ENCODE measurements around the gene AEBP2. TPM values are rescaled to one million over a fixed set of nuclear protein-coding genes. Genes with fewer than 3 reads are reported as not detected.
"Not testable (repeated sequence)": the region's sequence is repeated elsewhere in the genome, so short reads cannot be mapped to it uniquely, and the experiment has no call there.

The AEBP2 gene
- total RNA-seq, 1 donor, result 23.7 TPM

DNA sequence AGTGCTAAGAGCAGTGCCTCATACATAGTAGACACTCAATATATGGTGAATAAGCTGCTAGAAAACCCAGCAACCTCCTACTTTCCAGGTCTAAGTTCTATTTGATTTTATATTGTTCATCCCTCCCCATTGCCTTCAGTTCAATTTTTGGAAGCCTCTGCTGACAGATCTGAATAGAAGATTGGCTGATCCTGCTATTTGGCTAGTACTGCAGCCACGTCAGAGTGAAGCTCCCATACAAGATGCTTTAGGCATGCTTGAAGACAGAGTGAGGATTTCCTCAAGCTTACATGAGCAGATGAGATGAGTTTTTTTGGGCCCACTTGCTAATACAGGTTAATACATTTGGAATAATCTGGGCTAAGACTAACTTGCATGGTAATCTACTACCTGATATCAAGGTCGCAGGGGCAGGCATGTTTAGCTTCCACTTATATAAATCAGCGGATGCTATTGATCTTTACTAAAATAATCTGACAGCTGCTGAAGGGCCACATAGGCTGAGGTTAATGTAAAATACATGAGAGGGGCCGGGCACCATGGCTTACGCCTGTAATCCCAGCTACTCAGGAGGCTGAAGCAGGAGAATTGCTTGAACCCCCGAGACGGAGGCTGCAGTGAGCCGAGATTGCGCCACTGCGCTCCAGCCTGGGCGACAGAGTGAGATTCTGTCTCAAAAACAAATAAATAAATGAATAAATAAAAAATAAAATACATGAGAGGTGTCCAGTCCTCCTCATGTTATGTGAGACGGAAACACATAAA, 15.9 kb upstream of the AEBP2 start:
- DNase-seq (ENCODE audit: low read depth), result no peak
- TF ChIP-seq, protein P1, sequence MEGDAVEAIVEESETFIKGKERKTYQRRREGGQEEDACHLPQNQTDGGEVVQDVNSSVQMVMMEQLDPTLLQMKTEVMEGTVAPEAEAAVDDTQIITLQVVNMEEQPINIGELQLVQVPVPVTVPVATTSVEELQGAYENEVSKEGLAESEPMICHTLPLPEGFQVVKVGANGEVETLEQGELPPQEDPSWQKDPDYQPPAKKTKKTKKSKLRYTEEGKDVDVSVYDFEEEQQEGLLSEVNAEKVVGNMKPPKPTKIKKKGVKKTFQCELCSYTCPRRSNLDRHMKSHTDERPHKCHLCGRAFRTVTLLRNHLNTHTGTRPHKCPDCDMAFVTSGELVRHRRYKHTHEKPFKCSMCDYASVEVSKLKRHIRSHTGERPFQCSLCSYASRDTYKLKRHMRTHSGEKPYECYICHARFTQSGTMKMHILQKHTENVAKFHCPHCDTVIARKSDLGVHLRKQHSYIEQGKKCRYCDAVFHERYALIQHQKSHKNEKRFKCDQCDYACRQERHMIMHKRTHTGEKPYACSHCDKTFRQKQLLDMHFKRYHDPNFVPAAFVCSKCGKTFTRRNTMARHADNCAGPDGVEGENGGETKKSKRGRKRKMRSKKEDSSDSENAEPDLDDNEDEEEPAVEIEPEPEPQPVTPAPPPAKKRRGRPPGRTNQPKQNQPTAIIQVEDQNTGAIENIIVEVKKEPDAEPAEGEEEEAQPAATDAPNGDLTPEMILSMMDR (IDR thresholded peaks at IDR 0.05; ENCODE audit: insufficient read depth, low read depth, low read length), result no peak

DNA sequence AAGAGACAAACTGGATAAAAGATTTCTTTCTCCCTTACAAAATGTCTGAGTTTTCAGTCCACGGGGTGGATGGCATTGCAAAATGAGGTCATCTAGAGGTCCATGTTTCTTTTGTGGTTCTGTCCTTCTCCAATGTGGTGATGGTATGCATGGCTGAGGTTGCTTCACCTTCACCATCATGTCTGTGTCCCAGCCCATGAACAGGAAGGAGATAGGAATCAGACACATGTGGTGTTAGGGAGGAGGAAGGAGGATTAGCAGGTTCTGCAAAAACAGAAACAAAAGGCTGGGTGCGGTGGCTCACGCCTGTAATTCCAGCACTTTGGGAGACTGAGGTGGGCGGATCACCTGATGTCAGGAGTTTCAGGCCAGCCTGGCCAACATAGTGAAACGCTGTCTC, 11.0 kb upstream of the AEBP2 start:
- H3K4me3 ChIP-seq (ENCODE audit: low read depth, low read length), result no peak overlapping the region
- DNase-seq (ENCODE audit: low read depth), result peak; percentile 44
- TF ChIP-seq, protein P1 (IDR thresholded peaks at IDR 0.05; ENCODE audit: insufficient read depth, low read depth, low read length), result no peak

More for the DNA sequence above, 15.9 kb upstream of the AEBP2 start:
- H3K4me3 ChIP-seq (ENCODE audit: low read depth, low read length), result no peak overlapping the region

- DNase-seq (ENCODE audit: low read depth); H3K4me3 ChIP-seq (ENCODE audit: low read depth, low read length): not testable (repeated sequence)
These were observed 9.8 kb upstream of the AEBP2 start for GRCh38 chr12:19429491-19429890.

DNA sequence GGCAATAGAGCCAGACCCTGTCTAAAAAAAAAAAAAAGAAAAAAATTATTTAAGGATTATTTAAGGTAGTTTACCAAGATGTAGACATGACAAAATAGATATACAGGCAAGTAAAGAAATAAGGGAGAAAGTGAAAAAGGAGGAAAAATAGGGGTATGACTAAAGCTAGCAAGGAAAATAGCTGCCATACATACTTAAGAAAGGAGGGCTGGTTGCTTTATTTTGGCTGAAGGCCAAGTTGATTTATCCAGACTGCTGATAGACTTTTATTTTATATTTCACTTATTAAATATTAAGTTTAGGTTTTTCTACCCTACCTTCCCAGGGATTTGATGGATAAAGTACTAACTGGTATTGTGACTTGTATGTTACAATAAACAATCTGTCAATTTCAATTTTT, 8.3 kb upstream of the AEBP2 start:
- no peak overlapping the region for H3K4me3 ChIP-seq (ENCODE audit: low read depth, low read length)
- no peak for DNase-seq (ENCODE audit: low read depth)
- TF ChIP-seq, protein P1 (IDR thresholded peaks at IDR 0.05; ENCODE audit: insufficient read depth, low read depth, low read length), result no peak

DNA sequence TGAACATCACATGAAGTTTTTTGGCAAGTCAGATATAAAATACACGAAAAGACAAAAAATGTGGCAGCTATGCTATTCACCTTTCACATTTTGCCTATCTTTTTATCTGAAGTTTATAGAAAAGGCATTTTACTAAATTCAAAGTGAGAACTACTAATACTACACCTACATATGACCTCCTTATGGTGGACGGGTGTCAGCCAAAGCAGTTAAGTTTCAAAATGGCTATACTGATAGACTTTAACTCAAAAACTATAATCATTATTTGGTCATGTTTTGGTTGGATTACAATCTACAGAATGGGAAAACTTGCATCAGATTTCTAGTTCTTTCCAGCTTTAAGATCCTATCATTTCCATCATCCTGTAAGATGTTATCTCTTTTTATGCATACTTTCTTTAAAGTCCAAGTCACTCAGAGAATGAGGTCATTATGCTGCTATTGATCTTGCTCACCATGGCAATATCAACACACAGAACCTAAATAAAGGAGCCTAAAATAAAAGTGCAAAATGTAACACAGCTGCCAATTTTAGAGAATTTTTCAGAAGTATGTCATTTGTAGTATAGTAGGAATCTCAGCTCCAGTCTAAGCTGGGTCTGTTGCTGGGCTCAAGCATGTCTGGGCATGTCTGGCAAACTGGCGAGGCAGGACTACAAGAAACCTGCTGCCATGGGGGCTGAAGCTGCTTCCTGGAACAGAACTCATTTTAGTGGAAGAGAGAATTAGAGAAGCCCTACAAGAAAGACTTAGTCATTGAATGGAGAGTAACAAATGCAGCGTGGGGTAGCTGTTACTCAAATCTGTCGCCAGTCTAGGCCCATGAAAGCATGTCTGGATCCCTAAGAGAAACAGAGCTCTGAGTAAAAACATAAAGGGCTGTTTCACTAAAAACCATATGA, 7.6 kb upstream of the AEBP2 start:
- DNase-seq (ENCODE audit: low read depth), result peak; percentile 55
- no peak overlapping the region for H3K4me3 ChIP-seq (ENCODE audit: low read depth, low read length)
- TF ChIP-seq, protein P1 (IDR thresholded peaks at IDR 0.05; ENCODE audit: insufficient read depth, low read depth, low read length), result no peak

- no peak for DNase-seq (ENCODE audit: low read depth)
- no peak overlapping the region for H3K4me3 ChIP-seq (ENCODE audit: low read depth, low read length)
- TF ChIP-seq, protein P1 (IDR thresholded peaks at IDR 0.05; ENCODE audit: insufficient read depth, low read depth, low read length), result no peak
These were observed 6.8 kb upstream of the AEBP2 start for GRCh38 chr12:19432309-19433170.

Data from fibroblast of villous mesenchyme (primary cell).